ENCODE results near the gene FBXW2. TPM values are rescaled to one million over a fixed set of nuclear protein-coding genes. Genes with fewer than 3 reads are reported as not detected.
A peak's percentile ranks its signal among the peaks of the same experiment; 100 is the strongest.

The FBXW2 gene
- total RNA-seq, 4 donors from 2014 or later: 46.9 to 54.8 (median 50.1) TPM

DNA sequence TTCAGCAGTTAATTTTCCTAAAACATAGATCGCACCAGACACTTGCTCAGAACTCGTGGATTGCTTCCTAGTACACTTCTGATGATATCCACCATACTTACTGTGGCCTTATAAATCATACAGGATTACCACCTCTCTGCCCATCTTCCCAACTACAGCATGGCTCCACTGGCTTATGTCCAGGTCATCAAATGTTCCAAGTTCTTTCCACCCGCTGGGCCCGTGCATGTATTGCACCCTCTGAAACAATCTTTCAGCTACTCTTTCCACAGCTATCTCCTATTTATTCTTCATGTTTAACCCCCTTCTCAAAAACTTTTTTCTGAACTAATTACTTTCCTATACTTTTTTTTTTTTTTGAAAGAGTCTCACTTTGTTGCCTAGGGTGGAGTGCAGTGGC is 18.5 kb downstream of the FBXW2 start:
- no peaks in the 10 kb centered on the region for H3K4me1 ChIP-seq
- H3K27ac ChIP-seq: no peak overlapping the region

DNA sequence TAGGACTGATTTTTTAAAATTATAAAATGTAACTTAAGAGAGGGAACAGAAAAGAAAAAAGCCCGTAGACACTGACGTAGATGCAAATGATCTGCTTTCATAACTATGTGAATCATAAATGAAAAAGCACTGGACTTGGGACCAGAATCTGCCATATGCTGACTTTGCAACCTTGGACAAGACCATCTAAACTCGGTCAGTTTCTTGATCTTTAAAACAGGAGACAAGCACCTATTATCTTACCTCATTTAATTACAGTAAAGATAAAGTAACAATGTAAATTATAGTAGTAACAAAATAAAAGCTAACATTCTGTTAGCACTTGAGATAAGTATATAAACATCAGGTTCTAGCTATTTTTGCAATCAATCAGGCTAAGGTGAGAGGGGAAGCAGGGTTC is 20.0 kb downstream of the FBXW2 start:
- H3K36me3 ChIP-seq: peaks cover 38 to 43% of the 10 kb centered on the region in 2 donors

More for the DNA sequence above, 18.5 kb downstream of the FBXW2 start:
- no peaks in the 10 kb centered on the region for H3K27me3 ChIP-seq
- no peaks in the 10 kb centered on the region for H3K9me3 ChIP-seq
- DNase-seq: no peak
- WGBS, 2 donors: 91 to 94% methylated on average over 4 of the region's 4 CpGs
- intact Hi-C loops (cut with DNase I): no loop called here
- H3K4me3 ChIP-seq (replicated peaks in 1 of 3): no peak overlapping the region
- H3K36me3 ChIP-seq: peaks cover 38% of the 10 kb centered on the region in 2 donors
- TF ChIP-seq, protein P1, sequence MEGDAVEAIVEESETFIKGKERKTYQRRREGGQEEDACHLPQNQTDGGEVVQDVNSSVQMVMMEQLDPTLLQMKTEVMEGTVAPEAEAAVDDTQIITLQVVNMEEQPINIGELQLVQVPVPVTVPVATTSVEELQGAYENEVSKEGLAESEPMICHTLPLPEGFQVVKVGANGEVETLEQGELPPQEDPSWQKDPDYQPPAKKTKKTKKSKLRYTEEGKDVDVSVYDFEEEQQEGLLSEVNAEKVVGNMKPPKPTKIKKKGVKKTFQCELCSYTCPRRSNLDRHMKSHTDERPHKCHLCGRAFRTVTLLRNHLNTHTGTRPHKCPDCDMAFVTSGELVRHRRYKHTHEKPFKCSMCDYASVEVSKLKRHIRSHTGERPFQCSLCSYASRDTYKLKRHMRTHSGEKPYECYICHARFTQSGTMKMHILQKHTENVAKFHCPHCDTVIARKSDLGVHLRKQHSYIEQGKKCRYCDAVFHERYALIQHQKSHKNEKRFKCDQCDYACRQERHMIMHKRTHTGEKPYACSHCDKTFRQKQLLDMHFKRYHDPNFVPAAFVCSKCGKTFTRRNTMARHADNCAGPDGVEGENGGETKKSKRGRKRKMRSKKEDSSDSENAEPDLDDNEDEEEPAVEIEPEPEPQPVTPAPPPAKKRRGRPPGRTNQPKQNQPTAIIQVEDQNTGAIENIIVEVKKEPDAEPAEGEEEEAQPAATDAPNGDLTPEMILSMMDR (IDR thresholded peaks at IDR 0.05): no peak
- TF ChIP-seq POLR2A (IDR thresholded peaks at IDR 0.05): no peak

DNA sequence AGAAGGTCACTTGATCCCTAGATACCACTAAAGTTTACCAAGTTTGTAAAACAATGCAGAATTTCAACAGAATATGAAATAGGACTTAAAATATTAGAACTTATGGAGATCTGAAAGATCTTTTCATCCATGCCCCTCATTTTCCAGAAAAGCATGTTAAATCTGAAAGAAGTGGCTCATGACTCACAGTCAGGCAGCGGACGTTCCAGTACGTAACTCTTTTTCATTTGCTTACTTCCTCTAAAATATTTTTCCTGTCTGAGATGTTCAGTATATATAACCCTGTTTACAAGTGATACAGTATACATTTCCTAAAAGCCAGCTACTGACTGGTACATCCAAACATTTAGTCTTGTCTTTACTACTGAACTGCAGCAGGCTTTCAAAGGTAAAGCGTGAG is 22.3 kb downstream of the FBXW2 start:
- Histone ChIP-seq H3K9me3 (no peaks in the 10 kb centered on the region), H3K4me3 (replicated peaks in 1 of 3) (no peak overlapping the region), H3K27me3 (no peaks in the 10 kb centered on the region), H3K27ac (no peak overlapping the region), H3K36me3 (peaks cover 19 to 45% of the 10 kb centered on the region in 2 donors), H3K4me1 (peaks cover 0 to 10% of the 10 kb centered on the region in 2 donors)
- intact Hi-C loops (cut with DNase I): no loop called here
- DNase-seq: no peak
- TF ChIP-seq, protein P1 (IDR thresholded peaks at IDR 0.05): no peak
- TF ChIP-seq POLR2A (IDR thresholded peaks at IDR 0.05): no peak
- WGBS, 2 donors: 94 to 96% methylated on average over 4 of the region's 4 CpGs

More for the DNA sequence above, 20.0 kb downstream of the FBXW2 start:
- WGBS, 2 donors: 92 to 96% methylated on average over 3 of the region's 3 CpGs
- TF ChIP-seq POLR2A (IDR thresholded peaks at IDR 0.05): no peak
- TF ChIP-seq, protein P1 (IDR thresholded peaks at IDR 0.05): no peak
- Histone ChIP-seq H3K4me3 (replicated peaks in 1 of 3) (no peak overlapping the region), H3K9me3 (no peaks in the 10 kb centered on the region), H3K27me3 (no peaks in the 10 kb centered on the region), H3K27ac (no peak overlapping the region), H3K4me1 (no peaks in the 10 kb centered on the region)
- DNase-seq: no peak
- intact Hi-C loops (cut with DNase I): no loop called here

DNA sequence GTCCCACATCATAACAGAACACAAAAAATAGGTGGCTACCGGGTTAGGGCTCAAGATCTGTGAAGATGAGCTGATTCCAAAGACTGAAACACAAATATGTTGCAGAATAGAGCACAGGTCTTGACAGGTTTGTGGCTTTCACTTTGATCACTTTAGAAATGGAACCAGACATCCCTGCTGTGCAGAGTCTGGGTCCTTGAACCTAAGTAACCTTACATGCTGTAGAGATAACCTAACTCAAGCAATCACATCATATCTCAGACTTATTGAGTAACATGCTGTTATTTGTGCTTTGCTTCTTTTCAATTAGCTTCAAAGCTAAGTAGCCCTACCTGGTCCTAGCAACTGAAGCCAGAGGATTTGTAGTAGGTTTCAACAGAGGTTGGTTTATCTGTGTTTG is 24.3 kb downstream of the FBXW2 start:
- peaks cover 23 to 40% of the 10 kb centered on the region in 2 donors for H3K36me3 ChIP-seq
- DNase-seq: no peak
- no peak for TF ChIP-seq POLR2A (IDR thresholded peaks at IDR 0.05)
- TF ChIP-seq, protein P1 (IDR thresholded peaks at IDR 0.05): no peak
- peaks cover 0 to 10% of the 10 kb centered on the region in 2 donors for H3K4me1 ChIP-seq
- WGBS, 2 donors: 90 to 96% methylated on average over 1 of the region's 1 CpG
- no peaks in the 10 kb centered on the region for H3K27me3 ChIP-seq
- no peak overlapping the region for H3K27ac ChIP-seq
- no peak overlapping the region for H3K4me3 ChIP-seq (replicated peaks in 1 of 3)
- intact Hi-C loops (cut with DNase I): no loop called here
- no peaks in the 10 kb centered on the region for H3K9me3 ChIP-seq

DNA sequence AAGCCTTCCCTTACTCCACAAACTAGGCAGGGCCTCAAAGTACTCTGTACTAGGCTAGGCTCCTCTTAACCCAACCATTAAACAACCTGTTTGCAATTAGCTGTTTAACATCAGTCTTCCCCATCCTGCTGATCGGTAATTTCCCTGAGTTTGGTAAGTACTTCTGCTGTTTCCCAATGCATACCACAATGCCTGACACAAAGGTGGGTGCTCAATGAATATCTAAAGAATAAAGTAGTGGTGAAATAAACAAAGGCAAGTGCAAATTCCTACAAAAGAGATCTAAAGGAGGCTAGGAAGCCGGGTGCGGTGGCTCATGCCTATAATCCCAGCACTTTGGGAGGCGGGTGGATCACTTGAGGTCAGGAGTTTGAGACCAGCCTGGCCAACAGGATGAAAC is 25.0 kb downstream of the FBXW2 start:
- no peak overlapping the region for H3K4me3 ChIP-seq (replicated peaks in 1 of 3)
- TF ChIP-seq, protein P1 (IDR thresholded peaks at IDR 0.05): no peak
- no peak for TF ChIP-seq POLR2A (IDR thresholded peaks at IDR 0.05)
- no peaks in the 10 kb centered on the region for H3K9me3 ChIP-seq
- peak overlapping the region in 1 of 3 donors; percentile 14 for H3K27ac ChIP-seq
- H3K4me1 ChIP-seq: peaks cover 0 to 10% of the 10 kb centered on the region in 2 donors
- no peak for DNase-seq
- WGBS, 2 donors: 93 to 94% methylated on average over 4 of the region's 4 CpGs
- intact Hi-C loops (cut with DNase I): no loop called here
- peaks cover 27 to 40% of the 10 kb centered on the region in 2 donors for H3K36me3 ChIP-seq
- H3K27me3 ChIP-seq: no peaks in the 10 kb centered on the region
